Esophagus muscularis mucosa (tissue), 4 donors: ENCODE results near the gene TPH1. TPM values are rescaled to one million over a fixed set of nuclear protein-coding genes. Genes with fewer than 3 reads are reported as not detected.
"Not testable (repeated sequence)": the region's sequence is repeated elsewhere in the genome, so short reads cannot be mapped to it uniquely, and the experiment has no call there.

ENCODE experiments used
- DNase-seq: peaks from one replicate; pipeline ENCODE4 v3.0.0-alpha.2; 2017; ENCODE audit errors: extremely low spot score
- H3K27ac ChIP-seq, 4 donors: fragments of 200-600 bp; sonication (generic); replicated peaks in 1 of 4; 1 replicate in 3 of 4; 2 replicates in 1 of 4; pipeline ENCODE4 v1.5.1; 2016 to 2019; ENCODE audit warnings: mild to moderate bottlenecking in 1 of 4
- H3K27me3 ChIP-seq, 4 donors: fragments of 200-600 bp; sonication (generic); one replicate each; pipeline versions ENCODE4 v1.5.1 to v1.6.0; 2016 to 2019
- H3K36me3 ChIP-seq, 4 donors: fragments of 200-600 bp; sonication (generic); one replicate each; pipeline ENCODE4 v1.5.1; 2016 to 2019
- H3K4me1 ChIP-seq, 4 donors: fragments of 200-600 bp; sonication (generic); one replicate each; pipeline ENCODE4 v1.5.1; 2016 to 2019
- H3K4me3 ChIP-seq, 4 donors: fragments of 200-600 bp; sonication (generic); 1 replicate in 2 of 4; 2 replicates in 2 of 4; pipeline ENCODE4 v1.5.1; 2016 to 2019; ENCODE audit warnings: mild to moderate bottlenecking in 4 of 4, moderate library complexity in 1 of 4
- H3K9me3 ChIP-seq, 4 donors: fragments of 200-600 bp; sonication (generic); 1 replicate in 3 of 4; 2 replicates in 1 of 4; pipeline ENCODE4 v1.5.1; 2016 to 2019
- CTCF ChIP-seq, 3 experiments: fragments of 200-600 bp in 2 of 3; fragments of 450-650 bp in 1 of 3; sonication (generic) in 2 of 3; IDR thresholded peaks; one replicate each; pipeline ENCODE4 v1.5.1; 2017 to 2019; ENCODE audit warnings: antibody characterized with exemption in 3 of 3, mild to moderate bottlenecking in 2 of 3, moderate library complexity in 1 of 3
- EP300 ChIP-seq: sonication (generic); formaldehyde crosslinking; IDR thresholded peaks from one replicate; pipeline ENCODE4 v1.6.1; 2017; ENCODE audit warnings: antibody characterized with exemption
- POLR2A ChIP-seq: fragments of 450-650 bp; IDR thresholded peaks from one replicate; pipeline ENCODE4 v1.6.1; 2017; ENCODE audit warnings: antibody characterized with exemption, moderate library complexity, mild to moderate bottlenecking, low read depth
- POLR2AphosphoS5 ChIP-seq, 2 donors: sonication (generic); formaldehyde crosslinking; IDR thresholded peaks; one replicate each; pipeline ENCODE4 v1.6.1; 2017; ENCODE audit warnings: antibody characterized with exemption in 2 of 2
- WGBS: methylation state at CpG from one replicate; pipeline ENCODE4 v1.1.5; 2018; 5-methylcytosine and 5-hydroxymethylcytosine counted together
- intact Hi-C: fragments of 100-400 bp; cut with DNase I; formaldehyde crosslinking; loops from one replicate; pipeline ENCODE4 v1.15.1; 2023
- total RNA-seq, 4 donors: library from RNA; depleted of rRNA; stranded (reverse); fragments of >200 nt; gene quantifications; one replicate each; pipeline versions ENCODE4 v1.1.0 to v1.2.1, GENCODE V29; 2016

Gene TPH1
- total RNA-seq, 4 donors from 2014 or later, result 0.06 to 0.42 (median 0.17) TPM; not detected in 1

GRCh38 chr11:18000760-18001159 lies 45.3 kb downstream of the TPH1 start:
- no peak for DNase-seq
- TF ChIP-seq CTCF (IDR thresholded peaks at IDR 0.05) (no peak), POLR2A (no peak), POLR2AphosphoS5 (IDR thresholded peaks at IDR 0.05) (no peak), EP300 (no peak)
- Histone ChIP-seq H3K27ac (no peak overlapping the region), H3K36me3 (peaks cover 28 to 94% (median 62%) of the 10 kb centered on the region in 4 donors), H3K27me3 (no peaks in the 10 kb centered on the region), H3K4me1 (no peaks in the 10 kb centered on the region), H3K4me3 (no peak overlapping the region), H3K9me3 (no peaks in the 10 kb centered on the region)
- intact Hi-C loops, result no loop called here
- 100% methylated on average over 1 of the region's 1 CpG for WGBS

GRCh38 chr11:18000128-18000527 lies 45.9 kb downstream of the TPH1 start:
- DNase-seq, H3K4me3 ChIP-seq, H3K27ac ChIP-seq, H3K9me3 ChIP-seq, intact Hi-C loops, H3K4me1 ChIP-seq, H3K27me3 ChIP-seq: not testable (repeated sequence)
- 94% methylated on average over 4 of the region's 4 CpGs for WGBS
- H3K36me3 ChIP-seq, result peaks cover 28 to 94% (median 63%) of the 10 kb centered on the region in 4 donors

Other genes starting within 250 kb of the TPH1 start
- gene SERGEF, start 33.2 kb downstream of the TPH1 start, total RNA-seq, result 10 to 100 TPM; 32.0 to 50.2 (median 37.6) TPM
- 10 to 100 TPM; 10.3 to 19.1 (median 11.1) TPM for gene SAAL1, start 59.8 kb upstream of the TPH1 start, total RNA-seq
- gene MRGPRX3, start 86.3 kb upstream of the TPH1 start, total RNA-seq, result not detected
- gene MRGPRX4, start 126.6 kb upstream of the TPH1 start, total RNA-seq, result not detected
- gene SAA4, start 190.5 kb upstream of the TPH1 start, total RNA-seq, result not detected
- gene SAA2, start 202.4 kb upstream of the TPH1 start, total RNA-seq, result under 1 TPM in 1 of 4 donors, not detected in 3; 0.34 TPM
- 1 to 10 TPM in 3 of 4 donors, under 1 TPM in 1; 0.75 to 3.3 (median 1.2) TPM for gene SAA1, start 220.0 kb upstream of the TPH1 start, total RNA-seq